K562 (cell line): ENCODE data around the gene METTL25B. TPM values are rescaled to one million over a fixed set of nuclear protein-coding genes. Genes with fewer than 3 reads are reported as not detected.

Experiments used
- BCOR ChIP-seq: fragments of 450-650 bp; IDR thresholded peaks from 2 replicates; pipeline ENCODE4 v1.6.1; 2016
- BRF1 ChIP-seq: IDR thresholded peaks from 3 replicates; pipeline ENCODE4 v1.6.1; 2011; ENCODE audit warnings: borderline replicate concordance, mild to moderate bottlenecking; ENCODE audit not compliant: insufficient read length; ENCODE audit errors: extremely low read depth
- DLX4 ChIP-seq: fragments of 250-450 bp; sonication (Bioruptor Pico); IDR thresholded peaks from 2 replicates; pipeline ENCODE4 v1.6.1; 2021; ENCODE audit warnings: mild to moderate bottlenecking
- HDAC6 ChIP-seq: IDR thresholded peaks from 2 replicates; pipeline ENCODE4 v1.6.1; 2012; ENCODE audit warnings: low read depth, mild to moderate bottlenecking, control low read depth, inconsistent platforms, low read length, moderate library complexity
- HNRNPL ChIP-seq: fragments of 200-400 bp; formaldehyde crosslinking; IDR thresholded peaks from 2 replicates; pipeline ENCODE4 v1.6.1; 2017; ENCODE audit warnings: low read depth, mild to moderate bottlenecking, low read length
- MTA2 ChIP-seq: fragments of 450-650 bp; IDR thresholded peaks from 2 replicates; pipeline ENCODE4 v1.6.1; 2016; ENCODE audit warnings: low read depth
- PBX2 ChIP-seq, 2 experiments: IDR thresholded peaks in 1 of 2; conservative IDR thresholded peaks in 1 of 2; 2 replicates each; pipeline ENCODE4 v1.6.1; 2016; ENCODE audit warnings: low read depth in 2 of 2, mild to moderate bottlenecking in 1 of 2, missing compliant biosample characterization in 1 of 2, missing genetic modification characterization in 1 of 2, moderate library complexity in 1 of 2
- POLR2B ChIP-seq: fragments of 450-650 bp; IDR thresholded peaks from 2 replicates; pipeline ENCODE4 v1.6.1; 2018; ENCODE audit warnings: low read depth; ENCODE audit not compliant: partially characterized antibody
- RBM15 ChIP-seq: fragments of 200-400 bp; formaldehyde crosslinking; IDR thresholded peaks from 2 replicates; pipeline ENCODE4 v1.6.1; 2018; ENCODE audit warnings: mild to moderate bottlenecking, low read length, moderate library complexity; ENCODE audit not compliant: insufficient read depth
- RBM25 ChIP-seq: fragments of 200-400 bp; formaldehyde crosslinking; IDR thresholded peaks from 2 replicates; pipeline ENCODE4 v1.6.1; 2018; ENCODE audit warnings: low read length, low read depth, moderate library complexity; ENCODE audit not compliant: severe bottlenecking
- RBM39 ChIP-seq: fragments of 200-400 bp; formaldehyde crosslinking; optimal IDR thresholded peaks from 2 replicates; pipeline ENCODE3; 2018; ENCODE audit warnings: low read depth, low read length
- SMARCE1 ChIP-seq: fragments of 450-650 bp; IDR thresholded peaks from 2 replicates; pipeline ENCODE4 v1.7.1; 2016; ENCODE audit warnings: mild to moderate bottlenecking
- TAF1 ChIP-seq: IDR thresholded peaks from 2 replicates; pipeline ENCODE4 v1.6.1; 2011; ENCODE audit warnings: mild to moderate bottlenecking, low read length, moderate library complexity; ENCODE audit not compliant: insufficient read depth, control insufficient read depth, severe bottlenecking; ENCODE audit errors: extremely low read depth
- TAF9B ChIP-seq: fragments of 450-650 bp; IDR thresholded peaks from 2 replicates; pipeline ENCODE4 v1.6.1; 2018; ENCODE audit warnings: mild to moderate bottlenecking; ENCODE audit not compliant: partially characterized antibody
- TCFL5 ChIP-seq: fragments of 250-450 bp; sonication (Bioruptor Pico); conservative IDR thresholded peaks from 2 replicates; pipeline ENCODE4 v1.6.1; 2021; ENCODE audit warnings: mild to moderate bottlenecking, moderate library complexity, matching md5 sums
- ZFP36 ChIP-seq: fragments of 150-350 bp; IDR thresholded peaks from 2 replicates; pipeline ENCODE4 v1.6.1; 2018; ENCODE audit warnings: low read length, low read depth; ENCODE audit not compliant: partially characterized antibody
- ZNF146 ChIP-seq: IDR thresholded peaks from one replicate; pipeline ENCODE4 v1.6.1; 2018; ENCODE audit warnings: missing compliant biosample characterization; ENCODE audit not compliant: unreplicated experiment
- polyA plus RNA-seq, 8 experiments: library from polyadenylated mRNA; depleted of rRNA in 4 of 8; stranded (reverse) in 5 of 8; unstranded in 3 of 8; fragments of >200 nt; fragmentation: Nextera tagmentation in 2 of 8; fragmentation: Illumina TruSeq in 1 of 8; extraction: Ambion mirVana in 2 of 8; extraction: Trizol in 1 of 8; gene quantifications; 2 replicates each; pipeline versions ENCODE4 v1.2.1 to v1.2.3, GENCODE V29; 2011 to 2014; ENCODE audit warnings: inconsistent platforms in 1 of 8, missing spikeins in 1 of 8
- total RNA-seq, 7 experiments: library from RNA; depleted of rRNA in 6 of 7; stranded (reverse); fragments of >200 nt in 6 of 7; fragmentation: Illumina TruSeq in 2 of 7; extraction: Trizol in 2 of 7; gene quantifications; 2 replicates each; pipeline versions ENCODE4 v1.2.1 to v1.2.3, GENCODE V29; 2011 to 2021; ENCODE audit warnings: low replicate concordance in 1 of 7

Gene METTL25B
- total and polyA plus RNA-seq, 9 of the 15 experiments (the other 6 are each of a cell fraction or from before 2014, with no cell fraction given): 7.7 to 48.3 (median 33.1) TPM

GRCh38 chr1:156726549-156727226 is 1.6 kb upstream of the METTL25B start (continued):
- TF ChIP-seq ZFP36 (no peak), RBM25 (no peak), HDAC6 (no peak), DLX4 (CRISPR knock-in tag) (no peak), ZNF146 (CRISPR knock-in tag) (no peak), POLR2B (no peak), SMARCE1 (no peak), TCFL5 (CRISPR knock-in tag) (no peak), RBM15 (no peak), BRF1 (no peak), RBM39 (peak; percentile 32), BCOR (no peak), MTA2 (0 out of 2 replicates have a peak, but pooled peaks have one; percentile 5), TAF9B (no peak), TAF1 (peak; percentile 13), PBX2 (CRISPR knock-in tag; IDR thresholded peaks at IDR 0.05; ENCODE audit: low read depth) (no peak), PBX2 (tag; conservative IDR thresholded peaks at IDR 0.05; ENCODE audit: low read depth) (no peak), HNRNPL (no peak)
